GM19099 (cell line): ENCODE data around the gene REXO4.

ENCODE experiments used
- POLR2A ChIP-seq: IDR thresholded peaks from 3 replicates; pipeline ENCODE4 v1.6.1; 2011; ENCODE audit warnings: low read depth; ENCODE audit not compliant: insufficient read length; ENCODE audit errors: extremely low read depth

Gene REXO4, protein sequence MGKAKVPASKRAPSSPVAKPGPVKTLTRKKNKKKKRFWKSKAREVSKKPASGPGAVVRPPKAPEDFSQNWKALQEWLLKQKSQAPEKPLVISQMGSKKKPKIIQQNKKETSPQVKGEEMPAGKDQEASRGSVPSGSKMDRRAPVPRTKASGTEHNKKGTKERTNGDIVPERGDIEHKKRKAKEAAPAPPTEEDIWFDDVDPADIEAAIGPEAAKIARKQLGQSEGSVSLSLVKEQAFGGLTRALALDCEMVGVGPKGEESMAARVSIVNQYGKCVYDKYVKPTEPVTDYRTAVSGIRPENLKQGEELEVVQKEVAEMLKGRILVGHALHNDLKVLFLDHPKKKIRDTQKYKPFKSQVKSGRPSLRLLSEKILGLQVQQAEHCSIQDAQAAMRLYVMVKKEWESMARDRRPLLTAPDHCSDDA

DNA sequence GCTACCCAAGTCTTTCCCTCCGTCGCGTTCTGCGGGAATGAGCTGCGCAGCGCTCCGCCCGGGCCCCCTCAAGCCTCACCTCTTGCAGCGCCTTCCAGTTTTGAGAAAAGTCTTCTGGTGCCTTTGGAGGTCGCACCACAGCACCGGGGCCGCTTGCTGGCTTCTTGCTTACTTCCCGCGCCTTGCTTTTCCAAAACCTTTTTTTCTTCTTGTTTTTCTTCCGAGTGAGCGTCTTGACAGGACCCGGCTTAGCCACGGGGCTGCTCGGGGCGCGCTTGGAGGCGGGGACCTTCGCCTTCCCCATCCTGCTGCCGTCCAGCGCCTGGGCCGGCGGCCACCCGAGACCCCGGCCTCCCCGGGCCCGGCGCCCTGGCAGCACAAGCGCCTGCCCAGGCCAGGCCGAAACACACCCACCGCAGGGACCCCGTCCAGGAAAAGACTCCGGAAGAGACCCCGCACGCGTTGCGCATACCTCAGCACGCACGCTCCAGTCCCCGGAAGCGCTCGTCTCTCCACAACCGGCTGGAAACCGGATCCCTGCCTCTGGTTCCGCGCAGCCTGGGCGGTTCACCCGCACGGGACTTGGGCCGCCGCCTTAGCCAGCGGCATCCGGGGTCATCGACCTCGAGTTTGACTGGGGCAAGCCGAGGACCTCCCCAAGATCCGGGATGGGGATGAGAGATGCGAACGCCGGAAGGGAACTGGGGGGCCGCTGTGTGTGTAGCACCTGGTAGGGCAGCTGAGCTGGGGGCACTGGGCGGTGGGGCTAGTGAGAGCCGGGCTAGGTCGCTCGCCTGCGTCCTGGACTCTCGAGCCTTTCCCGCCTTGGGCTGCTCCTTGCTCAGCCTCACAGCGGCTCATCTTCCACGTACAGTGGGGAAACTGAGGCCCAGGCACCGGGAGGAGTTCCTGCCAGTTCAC, at the start of gene REXO4:
REXO4 (minus strand) TSS at position 470 of the 921 bp plus-strand sequence; CDS start at position 304, 166 bp downstream.
- TF ChIP-seq POLR2A = peak; percentile 78

DNA sequence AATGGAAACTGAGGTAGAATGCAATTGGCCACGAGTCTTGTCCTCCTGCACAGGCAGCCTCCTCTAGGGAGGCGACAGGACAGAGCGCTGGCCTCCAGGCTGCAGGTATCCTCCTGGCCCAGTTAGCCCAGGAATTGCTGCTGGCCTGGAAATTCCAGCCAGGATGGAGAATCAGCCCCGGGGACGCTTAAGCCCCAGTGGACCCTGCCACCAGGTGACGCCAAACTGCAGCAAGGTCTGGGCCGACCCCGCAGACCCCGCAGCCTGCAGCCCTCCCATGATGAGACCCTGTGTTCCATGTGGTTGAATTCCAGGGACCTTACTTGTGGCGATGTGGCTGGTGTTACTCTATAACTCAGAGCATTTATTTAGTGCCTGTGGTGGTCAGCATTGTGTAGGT, 49.3 kb upstream of the REXO4 start:
- TF ChIP-seq POLR2A = no peak

DNA sequence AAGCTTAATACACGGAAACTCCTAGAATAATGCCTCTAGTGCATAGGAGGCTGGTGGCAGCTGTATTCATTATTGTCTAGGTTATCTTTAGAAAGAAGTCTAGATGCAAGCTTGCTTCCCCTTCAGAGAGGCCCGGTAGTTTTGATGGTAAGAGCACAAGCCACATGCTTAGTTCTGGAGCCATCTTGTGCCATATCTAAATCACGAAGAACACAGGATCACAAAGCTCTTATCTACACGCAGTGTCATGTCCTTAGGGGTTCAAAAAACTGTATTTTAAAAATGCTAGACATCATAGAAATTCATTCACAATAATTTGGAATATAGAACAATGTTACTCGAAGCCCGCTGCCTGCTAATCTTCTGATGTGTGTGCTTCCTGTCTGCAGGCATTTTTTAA, 48.2 kb upstream of the REXO4 start:
- no peak for TF ChIP-seq POLR2A

DNA sequence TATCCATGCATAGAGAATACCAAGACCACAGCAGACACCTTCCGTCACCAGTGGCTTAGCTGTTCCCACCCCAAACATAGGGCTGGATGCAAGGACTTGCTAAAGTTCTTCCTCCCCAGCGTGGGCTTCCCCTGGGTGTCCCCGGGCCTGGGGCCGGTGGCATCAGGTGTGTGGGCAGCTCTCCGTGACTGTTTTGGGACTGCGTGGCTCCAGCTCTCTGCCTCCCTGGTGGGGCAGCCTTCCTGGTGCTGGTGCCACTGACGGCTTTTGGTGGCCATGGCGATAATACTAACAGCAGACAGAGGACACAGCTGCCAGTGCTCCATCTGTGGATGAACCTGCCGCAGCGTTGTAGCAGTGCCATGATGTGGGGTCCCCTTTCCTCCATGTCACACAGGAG, 46.8 kb upstream of the REXO4 start:
- no peak for TF ChIP-seq POLR2A

DNA sequence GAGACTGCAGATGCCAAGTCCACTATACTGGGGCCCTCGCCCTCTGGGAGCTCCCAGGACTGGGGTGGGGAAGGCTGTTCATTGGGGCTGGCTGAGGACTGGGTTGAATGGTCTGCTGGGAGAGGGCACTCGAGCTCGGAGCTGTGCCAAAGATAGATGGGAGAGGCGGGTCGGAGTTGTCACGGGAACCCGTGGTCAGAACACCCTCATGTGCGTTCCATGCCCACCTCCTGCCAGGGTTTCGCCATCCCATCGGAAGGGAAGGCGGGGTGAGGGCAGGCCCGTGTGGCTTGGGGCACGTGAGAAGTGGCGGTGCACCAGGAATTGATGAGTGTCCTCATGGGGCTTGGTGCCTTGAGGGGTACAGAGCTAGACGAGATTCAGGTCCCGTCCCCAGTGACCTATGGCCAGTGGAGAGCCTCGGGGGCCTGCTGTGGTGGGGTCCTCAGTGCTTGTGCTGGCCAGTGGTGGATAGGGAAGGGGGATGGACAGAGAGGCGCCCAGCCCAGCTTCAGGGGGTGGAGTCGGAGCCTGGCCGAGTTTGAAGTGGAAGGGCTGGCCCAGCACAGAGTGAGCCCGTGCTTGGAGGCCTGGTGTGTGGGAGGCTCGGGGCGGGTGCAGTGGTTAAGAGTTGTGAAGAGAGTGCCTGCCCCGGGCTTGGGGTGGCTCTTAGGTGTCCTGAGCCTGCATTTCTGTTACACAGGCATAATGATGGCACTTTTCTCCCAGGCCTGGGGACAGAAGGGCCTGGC, 46.2 kb upstream of the REXO4 start:
- no peak for TF ChIP-seq POLR2A

DNA sequence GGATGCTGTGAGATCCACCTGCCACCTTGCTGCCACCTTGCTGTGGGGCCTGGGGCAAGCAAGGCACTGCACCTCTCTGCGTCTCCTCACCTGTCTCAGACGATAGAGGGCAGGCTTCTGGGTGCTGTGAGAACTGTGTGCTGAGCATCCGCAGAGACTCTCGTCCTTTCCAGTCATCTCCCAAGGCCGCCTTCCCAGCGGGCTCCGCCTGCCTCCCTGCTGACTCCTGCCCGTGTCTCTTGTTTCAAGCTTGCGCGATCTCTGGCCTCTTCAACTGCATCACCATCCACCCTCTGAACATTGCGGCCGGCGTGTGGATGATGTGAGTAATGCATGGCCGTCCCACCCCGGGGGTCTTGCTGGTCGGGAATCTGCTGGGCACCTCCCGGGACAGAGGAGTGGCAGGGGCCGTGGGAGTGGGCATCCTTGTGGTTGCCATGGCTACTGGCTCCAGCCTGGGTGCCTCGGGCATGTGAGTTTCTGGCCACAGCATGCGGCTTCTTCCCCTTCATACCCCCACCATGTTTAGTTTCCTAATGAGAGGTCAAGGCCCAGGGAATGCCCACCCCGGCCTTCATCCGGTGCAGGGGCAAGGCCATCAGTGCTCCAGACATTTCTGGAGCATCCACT, 45.5 kb upstream of the REXO4 start:
- no peak for TF ChIP-seq POLR2A

DNA sequence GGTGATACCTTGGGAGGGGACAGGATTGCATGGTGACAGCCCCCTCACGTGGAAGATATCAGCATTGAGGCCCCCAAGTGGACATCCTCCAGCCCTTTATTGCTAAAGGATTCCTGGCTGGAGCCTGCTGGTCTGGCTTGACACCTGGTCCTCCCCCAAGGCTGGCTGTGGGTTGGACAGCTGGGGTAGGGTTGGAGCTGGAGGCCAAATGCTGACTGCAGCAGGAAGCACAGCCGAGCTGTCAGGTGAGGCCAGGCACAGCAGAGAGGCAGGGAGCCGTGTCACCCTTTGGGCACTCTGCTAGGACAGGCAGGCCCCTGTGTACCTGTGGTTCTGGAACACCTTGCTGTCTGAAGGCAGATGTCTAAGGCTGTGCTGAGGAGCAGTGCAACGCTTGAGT, 44.2 kb upstream of the REXO4 start:
- TF ChIP-seq POLR2A = no peak

DNA sequence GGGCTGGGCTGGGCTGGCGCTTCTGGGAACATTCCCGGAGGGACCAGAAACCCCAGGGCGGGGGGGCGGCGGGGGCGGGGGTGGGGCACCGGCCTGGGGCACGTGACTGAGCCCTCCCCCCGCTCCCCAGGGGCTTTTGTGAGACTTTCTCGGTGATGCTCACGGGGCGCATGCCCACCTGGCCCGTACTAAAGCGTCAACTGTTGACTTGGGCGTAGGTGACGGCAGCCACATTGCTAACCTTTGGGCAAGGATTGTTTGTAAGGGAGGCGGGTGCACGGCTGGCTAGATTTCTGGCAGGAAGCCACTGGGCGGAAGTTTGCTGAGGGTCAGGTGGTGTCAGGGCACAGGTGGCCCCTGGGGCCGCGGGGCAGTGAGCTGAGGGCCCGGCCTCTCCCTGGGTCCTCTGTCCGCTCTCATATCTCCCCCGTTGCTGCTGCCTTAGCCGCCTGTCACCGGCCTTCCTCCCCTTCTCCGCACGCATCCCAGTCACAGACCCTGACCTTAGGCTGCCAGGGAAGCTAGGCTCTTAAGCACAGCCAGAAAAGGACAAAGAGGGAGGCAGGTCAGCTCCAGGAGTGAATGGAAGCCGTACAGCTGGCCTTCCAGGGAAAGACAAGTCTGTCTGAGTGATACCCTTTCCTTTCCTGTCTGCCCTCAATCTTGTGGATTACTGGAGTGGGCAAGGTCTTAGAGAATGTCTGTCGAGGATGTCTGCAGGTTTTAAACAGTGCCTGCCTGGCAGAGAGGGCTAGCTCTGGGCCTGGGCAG, 42.8 kb upstream of the REXO4 start:
- peak; percentile 12 for TF ChIP-seq POLR2A

DNA sequence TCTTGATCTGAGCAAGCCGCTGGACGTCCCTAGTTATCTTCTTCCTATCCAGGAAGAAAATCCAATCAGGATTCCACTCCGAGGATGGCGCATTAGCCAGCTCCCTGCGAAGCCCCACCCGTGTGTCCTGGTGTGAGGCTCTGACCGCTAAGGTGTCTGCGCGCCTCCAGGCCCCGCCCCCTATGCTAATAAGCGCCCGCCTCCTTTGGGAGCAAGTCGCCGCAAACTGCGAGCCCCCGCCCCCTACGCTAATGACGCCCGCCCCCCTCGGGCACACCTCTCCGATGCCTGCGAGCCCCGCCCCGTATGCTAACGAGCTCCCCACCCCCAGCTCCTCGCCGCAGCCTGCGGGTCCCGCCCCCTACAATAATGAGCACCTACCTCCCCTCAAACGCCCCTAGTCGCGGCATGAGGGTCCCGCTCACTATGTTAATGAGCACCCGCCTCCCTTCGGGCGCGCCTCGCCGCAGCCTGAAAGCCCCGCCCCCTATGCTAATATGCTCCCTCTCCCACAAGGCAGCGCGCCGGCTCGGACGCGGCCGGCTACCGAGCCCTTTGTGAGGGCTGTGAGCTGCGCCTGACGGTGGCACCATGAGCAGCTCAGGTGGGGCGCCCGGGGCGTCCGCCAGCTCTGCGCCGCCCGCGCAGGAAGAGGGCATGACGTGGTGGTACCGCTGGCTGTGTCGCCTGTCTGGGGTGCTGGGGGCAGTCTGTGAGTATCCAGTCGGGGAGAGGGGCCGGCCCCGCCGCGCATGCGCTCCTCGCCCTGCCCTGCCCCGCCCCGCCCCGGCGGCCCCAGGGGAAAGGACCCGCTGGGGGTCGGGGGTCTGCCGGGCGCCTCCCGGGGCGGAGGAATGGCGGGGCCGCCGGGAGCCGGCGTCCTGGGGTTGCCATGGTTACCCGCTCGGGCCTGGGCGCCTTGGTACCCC, 41.9 kb upstream of the REXO4 start, which contains the start of gene CACFD1:
CACFD1 (plus strand) TSS at position 503 of the 929 bp plus-strand sequence; CDS start at position 592, 89 bp downstream.
- TF ChIP-seq POLR2A = peak; percentile 62

DNA sequence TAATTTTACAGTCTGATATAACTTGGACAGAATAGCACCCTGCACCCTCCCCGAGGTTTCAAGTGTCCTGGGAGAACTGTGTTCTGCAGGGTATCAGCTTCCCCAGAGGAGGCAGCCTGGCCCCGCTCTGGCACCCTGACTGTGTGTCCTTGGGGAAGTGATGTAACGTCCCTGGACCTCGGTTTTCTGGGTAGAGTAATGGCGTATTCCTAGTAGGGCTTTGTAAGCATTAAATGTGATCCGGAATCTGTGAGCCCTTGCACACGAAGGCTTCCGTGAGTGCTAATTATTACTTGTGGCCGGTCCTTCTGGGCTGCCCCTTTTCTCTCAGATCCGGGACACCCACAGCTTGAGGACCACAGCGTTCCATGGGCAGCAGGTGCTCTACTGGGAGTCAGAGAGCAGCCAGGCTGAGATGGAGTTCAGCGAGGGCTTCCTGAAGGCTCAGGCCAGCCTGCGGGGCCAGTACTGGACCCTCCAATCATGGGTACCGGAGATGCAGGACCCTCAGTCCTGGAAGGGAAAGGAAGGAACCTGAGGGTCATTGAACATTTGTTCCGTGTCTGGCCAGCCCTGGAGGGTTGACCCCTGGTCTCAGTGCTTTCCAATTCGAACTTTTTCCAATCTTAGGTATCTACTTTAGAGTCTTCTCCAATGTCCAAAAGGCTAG, 41.0 kb upstream of the REXO4 start:
- no peak for TF ChIP-seq POLR2A

DNA sequence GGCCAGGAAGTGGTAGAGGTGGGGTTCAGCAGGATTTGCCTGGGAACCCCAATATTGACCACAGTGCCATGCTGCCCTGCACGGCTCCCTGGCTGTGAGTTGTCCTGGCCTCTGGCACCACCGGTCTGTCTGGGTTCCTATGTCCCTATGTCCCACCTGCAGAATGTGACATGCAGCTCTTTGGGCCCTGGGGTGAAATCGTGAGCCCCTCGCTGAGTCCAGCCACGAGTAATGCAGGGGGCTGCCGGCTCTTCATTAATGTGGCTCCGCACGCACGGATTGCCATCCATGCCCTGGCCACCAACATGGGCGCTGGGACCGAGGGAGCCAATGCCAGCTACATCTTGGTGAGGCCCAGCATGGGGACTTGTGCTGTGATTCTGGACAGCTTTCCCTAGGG, 39.9 kb upstream of the REXO4 start:
- no peak for TF ChIP-seq POLR2A

DNA sequence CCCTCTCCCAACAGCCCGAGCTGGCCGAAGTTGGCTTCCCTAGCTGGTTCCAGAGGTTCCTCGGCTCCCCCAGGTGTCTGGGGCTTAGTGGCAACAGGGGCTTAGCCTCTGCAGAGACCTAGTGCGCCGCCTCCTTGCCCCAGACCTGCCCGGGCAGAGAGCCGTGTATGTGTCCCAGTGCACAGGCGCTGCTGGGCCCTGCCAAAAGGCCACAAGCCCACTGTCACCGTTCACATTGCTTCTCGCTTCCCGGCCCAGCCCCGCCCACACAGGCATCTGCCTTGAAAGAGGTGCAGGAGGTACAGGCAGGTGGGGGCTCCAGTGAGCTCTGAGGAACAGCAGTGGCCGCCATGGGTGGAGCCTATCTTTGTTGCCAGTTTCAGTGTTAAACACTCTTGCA, 39.4 kb upstream of the REXO4 start:
- TF ChIP-seq POLR2A = no peak
